Endothelial cell of umbilical vein (primary cell): ENCODE data around the gene MTG1. TPM values are rescaled to one million over a fixed set of nuclear protein-coding genes. Genes with fewer than 3 reads are reported as not detected.
A peak's percentile ranks its signal among the peaks of the same experiment; 100 is the strongest.

Source experiments
- BruUV-seq: library from RNA; stranded (reverse); fragments of 400-500 nt; replicated peaks from 2 replicates; lab custom pipeline; 2021; lab: Mats Ljungman, UMichigan
- CTCF ChIA-PET: fragments of 300-600, 350-600 bp; sonication (Branson Sonifier 250); formaldehyde crosslinking; loops from one replicate; lab custom pipeline; 2021; ENCODE audit warnings: antibody characterized with exemption, inconsistent platforms; lab: Charles Lee
- POLR2A ChIA-PET: fragments of 300-600, 350-600 bp; sonication (Branson Sonifier 250); formaldehyde crosslinking; loops from one replicate; lab custom pipeline; 2021; ENCODE audit warnings: antibody characterized with exemption, inconsistent platforms; lab: Charles Lee
- DNase-seq: peaks from one replicate; pipeline ENCODE4 v3.0.0-alpha.2; 2011; ENCODE audit warnings: low read depth, low spot score
- FAIRE-seq: peaks from 2 replicates; lab custom pipeline; 2011; peaks lifted over from hg19 to GRCh38; lab: Jason Lieb, UNC
- H2AFZ ChIP-seq: 2 replicates; pipeline ENCODE4 v1.6.0; 2012; ENCODE audit warnings: low read depth, low read length, control low read depth, inconsistent platforms
- H3K27ac ChIP-seq: 2 replicates; pipeline ENCODE4 v1.5.1; 2011; ENCODE audit warnings: low read depth, mild to moderate bottlenecking, control low read depth, low read length, moderate library complexity; ENCODE audit not compliant: insufficient read depth
- H3K27me3 ChIP-seq, 2 experiments: 2 replicates each; pipeline versions ENCODE4 v1.6.0 to v1.6.1; 2011; ENCODE audit warnings: low read length in 2 of 2, mixed read lengths in 1 of 2; ENCODE audit not compliant: control insufficient read depth in 2 of 2, insufficient read depth in 2 of 2
- H3K36me3 ChIP-seq, 2 experiments: 2 replicates in 1 of 2; 3 replicates in 1 of 2; pipeline ENCODE4 v1.5.1; 2011; ENCODE audit warnings: low read length in 2 of 2, mild to moderate bottlenecking in 1 of 2, moderate library complexity in 1 of 2; ENCODE audit not compliant: control insufficient read depth in 2 of 2, insufficient read depth in 2 of 2; ENCODE audit errors: extremely low read depth in 1 of 2
- H3K4me1 ChIP-seq: 3 replicates; pipeline ENCODE4 v1.5.1; 2011; ENCODE audit warnings: mild to moderate bottlenecking, low read length; ENCODE audit not compliant: control insufficient read depth, insufficient read depth; ENCODE audit errors: extremely low read depth
- H3K4me2 ChIP-seq: 2 replicates; pipeline ENCODE4 v1.6.1; 2011; ENCODE audit warnings: low read length, control low read depth, mixed read lengths; ENCODE audit not compliant: insufficient read depth
- H3K4me3 ChIP-seq, 3 experiments: fragments of 200-600 bp in 1 of 3; sonication (generic), shearing (Covaris generic) in 1 of 3; replicated peaks in 1 of 3; 2 replicates each; pipeline ENCODE4 v1.5.1; 2011 to 2016; ENCODE audit warnings: control low read depth in 3 of 3, low read length in 3 of 3, mild to moderate bottlenecking in 2 of 3, inconsistent platforms in 1 of 3, low read depth in 1 of 3, moderate library complexity in 1 of 3; ENCODE audit not compliant: insufficient read depth in 1 of 3
- H3K79me2 ChIP-seq: 2 replicates; pipeline ENCODE4 v1.6.0; 2012; ENCODE audit warnings: low read length, inconsistent platforms; ENCODE audit not compliant: control insufficient read depth, insufficient read depth
- H3K9ac ChIP-seq: replicated peaks from 2 replicates; pipeline ENCODE3; 2011; ENCODE audit warnings: low read length, control low read depth; ENCODE audit not compliant: insufficient read depth; ENCODE audit errors: extremely low read depth
- H3K9me1 ChIP-seq: replicated peaks from 3 replicates; pipeline ENCODE4 v1.6.0; 2011; ENCODE audit warnings: mild to moderate bottlenecking, low read length; ENCODE audit not compliant: control insufficient read depth, insufficient read depth; ENCODE audit errors: extremely low read depth
- H3K9me3 ChIP-seq: replicated peaks from 2 replicates; pipeline ENCODE4 v1.5.1; 2012; ENCODE audit warnings: low read length, inconsistent platforms; ENCODE audit not compliant: control insufficient read depth, insufficient read depth
- H4K20me1 ChIP-seq: replicated peaks from 2 replicates; pipeline ENCODE3; 2011; ENCODE audit warnings: mild to moderate bottlenecking, low read length; ENCODE audit not compliant: control insufficient read depth, insufficient read depth; ENCODE audit errors: extremely low read depth
- CTCF ChIP-seq, 2 donors: IDR thresholded peaks; 1 replicate in 1 of 2; 2 replicates in 1 of 2; pipeline ENCODE4 v1.5.1; 2011; ENCODE audit warnings: low read length in 2 of 2, mild to moderate bottlenecking in 2 of 2, moderate library complexity in 2 of 2, control low read depth in 1 of 2, inconsistent platforms in 1 of 2, low read depth in 1 of 2; ENCODE audit not compliant: insufficient read depth in 1 of 2; ENCODE audit errors: extremely low read depth in 1 of 2
- EZH2 ChIP-seq: IDR thresholded peaks from 2 replicates; pipeline ENCODE4 v1.6.1; 2012; ENCODE audit warnings: borderline replicate concordance, low read depth, mild to moderate bottlenecking, moderate library complexity, low read length, inconsistent platforms; ENCODE audit not compliant: severe bottlenecking
- FOS ChIP-seq: IDR thresholded peaks from 2 replicates; pipeline ENCODE4 v1.6.1; 2011; ENCODE audit warnings: mild to moderate bottlenecking, low read length, moderate library complexity, borderline replicate concordance; ENCODE audit not compliant: insufficient read depth
- GATA2 ChIP-seq: IDR thresholded peaks from 2 replicates; pipeline ENCODE4 v1.7.0; 2011; ENCODE audit warnings: low read depth, mild to moderate bottlenecking, moderate library complexity, mixed read lengths, low read length; ENCODE audit not compliant: insufficient read length, insufficient read depth
- JUN ChIP-seq: IDR thresholded peaks from 2 replicates; pipeline ENCODE4 v1.6.1; 2011; ENCODE audit warnings: borderline replicate concordance, low read depth; ENCODE audit not compliant: insufficient read length, insufficient read depth
- MAX ChIP-seq: IDR thresholded peaks from 2 replicates; pipeline ENCODE4 v1.6.1; 2011; ENCODE audit not compliant: insufficient read depth, insufficient read length
- MYC ChIP-seq: IDR thresholded peaks from one replicate; pipeline ENCODE4 v1.6.1; 2011; ENCODE audit warnings: mild to moderate bottlenecking, low read depth, low read length
- POLR2A ChIP-seq: IDR thresholded peaks from 2 replicates; pipeline ENCODE4 v1.6.1; 2012; ENCODE audit warnings: low read depth, mild to moderate bottlenecking, control low read depth, low read length
- POLR2AphosphoS5 ChIP-seq: IDR thresholded peaks from 2 replicates; pipeline ENCODE4 v1.6.1; 2012; ENCODE audit warnings: low read depth, mild to moderate bottlenecking, control low read depth, low read length, moderate library complexity; ENCODE audit not compliant: insufficient read depth
- dilution Hi-C: fragments of 300-500 bp; cut with MboI; formaldehyde crosslinking; loops from one replicate; pipeline ENCODE4 v1.15.0; 2019; ENCODE audit warnings: low sequenced_read_pairs; ENCODE audit not compliant: extremely low pct_ligation_motif_present
- intact Hi-C: fragments of 100-400 bp; cut with micrococcal nuclease; formaldehyde crosslinking; loops from one replicate; pipeline ENCODE4 v1.10.0; 2022
- polyA plus RNA-seq, 4 experiments: library from polyadenylated mRNA; depleted of rRNA in 3 of 4; stranded (reverse) in 3 of 4; unstranded in 1 of 4; fragments of >200 nt; gene quantifications; 2 replicates each; pipeline versions ENCODE4 v1.2.1 to v1.2.3, GENCODE V29; 2011 to 2012; ENCODE audit warnings: missing spikeins in 1 of 4
- total RNA-seq: library from RNA; stranded (reverse); gene quantifications from 2 replicates; pipeline ENCODE4 v1.2.3, GENCODE V29; 2021

Gene MTG1
- total and polyA plus RNA-seq, 2 donors (not counting 3 experiments of a cell fraction or from before 2014, with no cell fraction given): 66.5 to 91.6 TPM

GRCh38 chr10:133379152-133379800 is 14.7 kb upstream of the MTG1 start, which contains the start of gene PAOX:
PAOX (plus strand) TSS chr10:133379262; CDS start chr10:133379317, 55 bp downstream.
- POLR2A ChIA-PET: no interaction called here
- no peaks in the 10 kb centered on the region for H4K20me1 ChIP-seq
- TF ChIP-seq EZH2 (no peak), JUN (no peak), POLR2AphosphoS5 (peak; percentile 27), CTCF (IDR thresholded peaks at IDR 0.05; ENCODE audit: extremely low read depth in 1 of 2, insufficient read depth in 1 of 2, low read depth in 1 of 2, low read length in 2 of 2) (no peak), MAX (no peak), MYC (no peak), FOS (no peak), POLR2A (peak; percentile 64), GATA2 (no peak)
- H2AFZ ChIP-seq: peak within 1 kb of the TSS; percentile 93
- peak; percentile 28 for DNase-seq
- no peaks in the 10 kb centered on the region for H3K9me3 ChIP-seq
- peak within 1 kb of the TSS; percentile 64 for H3K4me2 ChIP-seq
- H3K79me2 ChIP-seq: no peaks in the 10 kb centered on the region
- no peaks in the 10 kb centered on the region for H3K27me3 ChIP-seq
- dilution Hi-C loops (no loop called here), intact Hi-C loops (no loop called here)
- H3K4me3 ChIP-seq: peak within 1 kb of the TSS; percentile 49 to 57 (median 54)
- H3K27ac ChIP-seq: no peak within 1 kb of the TSS
- BruUV-seq: TSS peak; percentile 15
- H3K36me3 ChIP-seq: no peaks in the 10 kb centered on the region
- H3K9me1 ChIP-seq: no peaks in the 10 kb centered on the region
- peaks cover 9% of the 10 kb centered on the region for H3K4me1 ChIP-seq
- H3K9ac ChIP-seq: peak within 1 kb of the TSS; percentile 19
- FAIRE-seq: no peak
- CTCF ChIA-PET: interaction anchor here (1.9 kb wide), 2 partner anchors 11 to 50 kb away, joined by 6 to 9 read pairs; no protein-coding TSS in a partner anchor
